ENCODE data around the gene HHIPL1. TPM values are rescaled to one million over a fixed set of nuclear protein-coding genes. Genes with fewer than 3 reads are reported as not detected.

The HHIPL1 gene
- 1 to 10 TPM; 2.7 to 9.6 (median 3.7) TPM for total RNA-seq

DNA sequence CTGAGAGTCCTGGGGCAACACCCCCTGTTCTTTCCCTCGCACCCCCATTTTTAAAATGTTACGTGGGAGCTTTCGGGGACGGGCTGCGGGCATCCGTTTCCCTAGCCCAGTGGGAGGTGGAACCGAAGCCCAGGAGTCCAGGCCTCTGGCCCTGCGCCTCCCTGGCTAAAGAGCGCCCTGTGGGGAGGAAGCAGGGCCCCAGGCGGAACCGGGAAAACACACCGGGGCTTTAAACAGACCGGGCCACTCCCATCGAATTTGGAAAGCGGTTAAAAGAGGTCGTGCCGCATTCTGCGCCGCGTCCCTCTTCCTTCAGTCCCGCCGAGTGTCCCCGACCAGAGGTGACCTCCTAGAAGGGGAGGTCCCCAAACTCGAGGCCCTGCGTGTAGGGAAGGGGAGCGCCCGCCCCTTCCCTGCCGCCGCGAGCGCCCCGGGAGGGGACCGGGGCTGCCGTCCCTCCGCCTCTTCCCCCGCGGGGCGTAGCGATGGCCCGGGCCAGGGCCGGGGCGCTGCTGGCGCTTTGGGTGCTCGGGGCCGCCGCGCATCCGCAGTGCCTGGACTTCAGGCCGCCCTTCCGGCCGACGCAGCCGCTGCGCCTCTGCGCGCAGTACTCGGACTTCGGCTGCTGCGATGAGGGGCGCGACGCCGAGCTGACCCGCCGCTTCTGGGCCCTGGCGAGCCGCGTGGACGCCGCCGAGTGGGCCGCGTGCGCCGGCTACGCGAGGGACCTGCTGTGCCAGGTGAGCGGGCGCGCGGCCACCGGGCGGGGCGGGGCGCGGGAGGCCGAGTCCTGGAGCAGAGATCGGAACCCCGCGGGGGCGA is at the start of gene HHIPL1:
TSS of gene HHIPL1 (plus strand) at position 407 of the 822 bp plus-strand sequence. CDS start at position 486, 79 bp downstream.
- peak; percentile 67 for ATAC-seq
- no peaks in the 10 kb centered on the region for H3K9me3 ChIP-seq
- peaks cover 0 to 28% (median 11%) of the 10 kb centered on the region in 3 donors for H3K4me1 ChIP-seq
- WGBS, 2 donors (ENCODE audit: low coverage in 1 of 2) = 2% methylated on average over 7 of the region's 91 CpGs; no CpG with 5 or more reads in 1 of the 2 donors
- TF ChIP-seq POLR2AphosphoS5 (IDR thresholded peaks at IDR 0.05) (no peak), POLR2A (IDR thresholded peaks at IDR 0.05) (peak; percentile 21 to 27), EP300 (IDR thresholded peaks at IDR 0.05) (no peak)
- TF ChIP-seq, protein P1, sequence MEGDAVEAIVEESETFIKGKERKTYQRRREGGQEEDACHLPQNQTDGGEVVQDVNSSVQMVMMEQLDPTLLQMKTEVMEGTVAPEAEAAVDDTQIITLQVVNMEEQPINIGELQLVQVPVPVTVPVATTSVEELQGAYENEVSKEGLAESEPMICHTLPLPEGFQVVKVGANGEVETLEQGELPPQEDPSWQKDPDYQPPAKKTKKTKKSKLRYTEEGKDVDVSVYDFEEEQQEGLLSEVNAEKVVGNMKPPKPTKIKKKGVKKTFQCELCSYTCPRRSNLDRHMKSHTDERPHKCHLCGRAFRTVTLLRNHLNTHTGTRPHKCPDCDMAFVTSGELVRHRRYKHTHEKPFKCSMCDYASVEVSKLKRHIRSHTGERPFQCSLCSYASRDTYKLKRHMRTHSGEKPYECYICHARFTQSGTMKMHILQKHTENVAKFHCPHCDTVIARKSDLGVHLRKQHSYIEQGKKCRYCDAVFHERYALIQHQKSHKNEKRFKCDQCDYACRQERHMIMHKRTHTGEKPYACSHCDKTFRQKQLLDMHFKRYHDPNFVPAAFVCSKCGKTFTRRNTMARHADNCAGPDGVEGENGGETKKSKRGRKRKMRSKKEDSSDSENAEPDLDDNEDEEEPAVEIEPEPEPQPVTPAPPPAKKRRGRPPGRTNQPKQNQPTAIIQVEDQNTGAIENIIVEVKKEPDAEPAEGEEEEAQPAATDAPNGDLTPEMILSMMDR (IDR thresholded peaks at IDR 0.05) = peak in 2 of 4 experiments; percentile 11 to 21
- H3K4me3 ChIP-seq = peak within 1 kb of the TSS; percentile 49 to 64
- H3K27me3 ChIP-seq = peaks cover 17% of the 10 kb centered on the region
- H3K36me3 ChIP-seq = no peaks in the 10 kb centered on the region
- H3K27ac ChIP-seq = peak within 1 kb of the TSS in 3 of 4 donors; percentile 25 to 75 (median 58)

DNA sequence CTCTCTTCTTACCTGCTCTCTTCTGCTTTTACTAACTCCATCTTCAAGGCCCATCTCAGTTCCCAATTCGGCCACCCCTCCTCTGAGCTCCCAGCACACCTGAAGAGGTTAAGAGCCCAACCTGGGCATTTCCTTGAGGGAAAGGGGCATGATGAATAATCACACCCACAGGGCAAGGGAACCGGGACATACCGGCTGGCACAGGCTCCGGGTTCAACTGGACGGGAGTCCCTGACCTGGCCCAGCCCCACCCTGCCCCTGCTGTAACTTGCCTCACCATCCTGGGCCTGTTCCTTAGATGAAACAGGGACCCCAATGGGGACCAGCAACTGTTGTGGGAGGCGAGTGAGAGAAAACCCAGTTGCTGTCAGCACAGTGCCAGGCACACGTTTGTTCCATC is 49.4 kb upstream of the HHIPL1 start:
- Histone ChIP-seq H3K36me3 (no peaks in the 10 kb centered on the region), H3K27me3 (no peaks in the 10 kb centered on the region), H3K9me3 (no peaks in the 10 kb centered on the region), H3K27ac (peak overlapping the region in 3 of 4 donors; percentile 76 to 97 (median 87)), H3K4me1 (peaks cover under 1 to 100% (median 43%) of the 10 kb centered on the region in 3 donors), H3K4me3 (no peak overlapping the region)
- TF ChIP-seq, protein P1 (IDR thresholded peaks at IDR 0.05) = no peak
- no peak for TF ChIP-seq POLR2AphosphoS5 (IDR thresholded peaks at IDR 0.05)
- TF ChIP-seq POLR2A (IDR thresholded peaks at IDR 0.05) = no peak
- no peak for TF ChIP-seq EP300 (IDR thresholded peaks at IDR 0.05)
- no peak for ATAC-seq
- WGBS, 2 donors (ENCODE audit: low coverage in 1 of 2) = 17% methylated on average over 1 of the region's 7 CpGs; no CpG with 5 or more reads in 1 of the 2 donors

DNA sequence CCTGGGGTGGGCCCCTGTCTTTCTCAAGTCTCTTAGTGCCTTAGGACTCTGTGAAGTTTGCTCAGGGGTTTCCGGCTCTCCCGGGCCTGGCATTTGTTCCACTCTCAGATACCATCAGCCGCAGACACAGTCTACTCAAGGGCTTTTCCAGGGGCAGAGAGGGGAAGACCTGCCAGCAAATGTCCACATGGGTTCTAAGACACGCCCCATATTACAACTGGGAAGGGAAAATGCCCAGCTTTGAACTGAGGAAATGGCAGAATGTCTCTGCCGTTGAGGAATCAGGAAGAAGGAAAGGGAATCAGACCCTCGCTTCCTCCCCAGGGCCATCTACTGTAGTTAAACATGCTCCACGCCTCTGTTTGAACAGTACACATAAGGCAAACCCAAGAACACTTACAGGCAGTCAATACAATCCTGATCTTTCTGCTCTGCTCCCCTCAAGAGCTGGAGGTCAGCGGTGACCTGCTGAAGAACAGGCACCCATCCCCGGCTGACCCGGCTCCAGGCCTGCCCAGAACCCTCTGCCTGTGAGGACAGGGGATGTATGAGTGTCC is 48.8 kb upstream of the HHIPL1 start:
- Histone ChIP-seq H3K4me3 (no peak overlapping the region), H3K9me3 (no peaks in the 10 kb centered on the region), H3K4me1 (peaks cover 0 to 100% (median 39%) of the 10 kb centered on the region in 3 donors), H3K36me3 (no peaks in the 10 kb centered on the region), H3K27me3 (no peaks in the 10 kb centered on the region), H3K27ac (peak overlapping the region in 3 of 4 donors; percentile 76 to 97 (median 87))
- peak; percentile 59 for ATAC-seq
- no peak for TF ChIP-seq POLR2A (IDR thresholded peaks at IDR 0.05)
- no peak for TF ChIP-seq EP300 (IDR thresholded peaks at IDR 0.05)
- TF ChIP-seq, protein P1 (IDR thresholded peaks at IDR 0.05) = no peak
- TF ChIP-seq POLR2AphosphoS5 (IDR thresholded peaks at IDR 0.05) = no peak
- 40 to 59% methylated on average over 2 to 7 of the region's 10 CpGs for WGBS, 2 donors (ENCODE audit: low coverage in 1 of 2)

DNA sequence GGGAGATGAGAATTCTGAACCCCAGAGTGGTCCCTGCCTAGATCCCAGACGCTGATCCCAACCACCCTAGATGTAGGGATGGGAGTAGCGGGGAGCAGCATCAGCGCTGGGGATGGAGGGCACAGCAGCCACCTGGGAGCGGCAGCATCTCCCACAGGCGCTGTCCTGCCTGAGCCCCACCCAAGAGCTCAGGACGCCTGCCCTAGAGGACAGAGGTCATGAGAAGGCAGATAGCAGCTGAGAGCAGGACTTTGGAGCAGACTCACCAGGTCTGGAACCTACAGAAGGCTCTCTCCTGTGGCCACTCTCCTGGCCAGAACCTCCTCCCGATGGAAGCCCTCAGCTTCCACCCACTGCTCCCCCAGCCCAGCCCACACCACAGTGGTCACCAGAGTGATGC is 48.2 kb upstream of the HHIPL1 start:
- H3K27ac ChIP-seq = peak overlapping the region in 3 of 4 donors; percentile 76 to 97 (median 87)

More for the DNA sequence above, 48.2 kb upstream of the HHIPL1 start:
- H3K4me1 ChIP-seq = peaks cover 0 to 100% (median 42%) of the 10 kb centered on the region in 3 donors
- whole genome bisulfite sequencing, 2 donors (ENCODE audit: low coverage in 1 of 2) = no CpG with 5 or more reads among the region's 7 CpGs
- no peaks in the 10 kb centered on the region for H3K9me3 ChIP-seq
- TF ChIP-seq, protein P1 (IDR thresholded peaks at IDR 0.05) = no peak
- no peak for TF ChIP-seq EP300 (IDR thresholded peaks at IDR 0.05)
- TF ChIP-seq POLR2AphosphoS5 (IDR thresholded peaks at IDR 0.05) = no peak
- no peak for TF ChIP-seq POLR2A (IDR thresholded peaks at IDR 0.05)
- H3K36me3 ChIP-seq = no peaks in the 10 kb centered on the region
- no peak for ATAC-seq
- no peaks in the 10 kb centered on the region for H3K27me3 ChIP-seq
- no peak overlapping the region for H3K4me3 ChIP-seq
